HG03439 (cell line): ENCODE measurements around the gene SMIM33.
"Not testable (repeated sequence)": the region's sequence is repeated elsewhere in the genome, so short reads cannot be mapped to it uniquely, and the experiment has no call there.

Experiments used
- ATAC-seq: cut with Tn5 transposase; IDR thresholded peaks from one replicate; pipeline ENCODE4 v1.9.1; 2021; ENCODE audit warnings: mild to moderate bottlenecking, moderate library complexity; ENCODE audit not compliant: unreplicated experiment

SMIM33 gene

GRCh38 chr5:139456776-139457175 is 14.0 kb upstream of the SMIM33 start:
- no peak for ATAC-seq

DNA sequence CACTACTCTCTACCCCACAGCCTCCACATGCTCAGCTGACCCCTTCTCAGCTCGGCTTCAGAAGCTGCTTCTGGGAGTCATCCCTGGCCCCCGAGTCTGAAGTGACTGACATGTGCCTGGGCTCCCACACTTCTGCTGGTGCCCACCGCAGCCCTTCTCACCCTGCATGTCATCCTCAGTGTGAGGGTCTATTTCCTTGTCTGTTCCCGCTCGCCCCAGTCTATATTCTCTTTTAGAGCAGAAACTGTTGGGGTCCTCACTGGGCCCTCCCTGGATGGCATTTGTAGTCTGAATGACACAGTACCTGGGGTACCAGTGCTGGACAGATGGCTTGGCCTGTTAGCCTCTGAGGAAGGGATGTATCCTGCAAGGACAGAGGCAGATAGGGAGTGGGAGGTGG is 13.6 kb upstream of the SMIM33 start:
- no peak for ATAC-seq

GRCh38 chr5:139457653-139458306 is 13.0 kb upstream of the SMIM33 start:
- no peak for ATAC-seq

DNA sequence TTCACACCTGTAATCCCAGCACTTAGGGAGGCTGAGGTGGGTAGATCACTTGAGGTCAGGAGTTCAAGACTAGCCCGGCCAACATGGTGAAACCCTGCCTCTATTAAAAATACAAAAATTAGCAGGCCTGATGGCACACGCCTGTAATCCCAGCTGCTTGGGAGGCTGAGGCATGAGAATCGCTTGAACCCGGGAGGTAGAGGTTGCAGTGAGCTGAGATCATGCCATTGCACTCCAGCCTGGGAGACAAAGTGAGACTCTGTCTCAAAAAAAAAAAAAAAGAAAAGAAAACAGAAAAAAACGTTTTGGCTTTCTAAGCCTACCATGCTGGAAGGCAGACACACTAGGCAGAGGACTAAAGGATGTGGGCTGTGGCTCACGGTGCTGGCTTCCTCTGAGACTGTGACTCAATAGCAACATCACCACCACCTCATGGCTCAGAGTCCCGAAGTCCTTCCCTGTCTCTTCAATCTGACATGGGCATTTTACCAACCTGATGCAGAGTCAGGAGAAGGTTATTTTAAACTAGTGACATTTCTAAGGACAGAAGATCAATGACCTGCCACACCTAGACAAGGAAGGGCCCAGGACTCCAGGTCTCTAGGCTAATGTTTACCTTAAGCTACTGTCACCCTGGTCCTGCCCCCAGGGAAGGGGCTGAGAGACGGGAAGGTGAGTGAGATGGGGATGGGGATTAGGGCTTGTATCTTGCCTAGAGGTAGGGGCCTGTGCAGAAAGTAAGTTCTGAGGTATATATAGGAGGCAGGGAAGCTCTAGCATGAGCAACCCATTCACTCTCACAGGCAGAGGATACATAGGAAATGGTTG is 12.0 kb upstream of the SMIM33 start:
- no peak for ATAC-seq

- ATAC-seq: no peak
Observed at GRCh38 chr5:139459451-139459934, 11.3 kb upstream of the SMIM33 start.

GRCh38 chr5:139460455-139460854 is 10.3 kb upstream of the SMIM33 start:
- no peak for ATAC-seq

DNA sequence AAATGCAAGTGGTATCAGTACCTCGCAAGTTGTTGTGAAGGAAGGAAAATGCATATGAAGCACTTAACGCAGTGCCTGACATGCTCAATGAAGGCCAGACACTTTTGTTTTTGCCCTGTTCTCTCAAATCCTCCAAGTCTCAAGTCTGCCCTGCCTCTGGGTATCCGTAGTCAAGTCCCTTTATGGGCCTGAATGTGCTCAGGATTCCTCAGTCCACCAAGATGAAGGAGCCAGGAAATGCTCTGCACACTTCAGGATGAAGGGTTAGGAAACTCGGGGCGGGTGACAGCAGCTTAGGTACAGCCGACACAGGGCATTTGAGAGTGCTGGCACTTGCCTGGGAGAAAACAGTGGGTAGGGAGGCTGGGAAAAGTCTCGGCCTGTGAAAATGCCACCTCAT is 9.6 kb upstream of the SMIM33 start:
- ATAC-seq: no peak

GRCh38 chr5:139461698-139462097 is 9.1 kb upstream of the SMIM33 start:
- no peak for ATAC-seq

DNA sequence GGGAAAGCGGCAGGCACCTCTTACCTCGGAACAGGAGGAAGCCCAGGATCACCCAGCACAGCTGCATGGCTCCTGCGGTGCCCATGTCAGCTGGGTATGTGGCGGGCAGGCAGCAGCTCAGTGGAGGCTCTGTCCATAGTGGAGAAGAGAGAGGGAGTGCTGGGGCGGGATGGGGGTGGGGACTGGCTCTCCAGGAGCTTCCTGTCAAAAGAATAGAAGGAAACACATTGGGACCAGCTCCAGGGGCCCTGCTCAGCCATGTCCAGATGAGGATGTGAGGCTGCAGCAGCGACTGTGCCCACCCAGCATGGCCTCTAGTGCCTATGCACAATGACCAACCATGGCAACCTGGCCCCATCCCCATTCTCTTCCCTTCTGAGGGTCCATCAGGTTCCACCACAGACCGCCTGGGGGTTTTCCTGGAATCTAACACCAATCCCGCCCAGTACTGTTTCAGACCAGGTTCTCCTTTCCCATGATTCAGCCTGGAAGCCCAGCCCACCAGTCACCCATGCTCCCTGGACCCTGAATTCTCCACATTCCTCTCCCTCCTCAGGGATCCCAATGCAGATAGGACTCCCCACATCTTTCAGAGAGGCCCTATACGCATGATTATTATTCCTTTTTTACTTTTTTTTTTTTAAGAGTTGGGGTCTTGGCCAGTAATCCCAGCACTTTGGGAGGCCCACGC is 8.1 kb upstream of the SMIM33 start, which contains the start of gene ECSCR:
ECSCR (minus strand) TSS at position 158 of the 691 bp plus-strand sequence; CDS start at position 85, 73 bp downstream.
- no peak for ATAC-seq

- ATAC-seq: no peak
Observed at GRCh38 chr5:139468421-139468931, 2.3 kb upstream of the SMIM33 start.

DNA sequence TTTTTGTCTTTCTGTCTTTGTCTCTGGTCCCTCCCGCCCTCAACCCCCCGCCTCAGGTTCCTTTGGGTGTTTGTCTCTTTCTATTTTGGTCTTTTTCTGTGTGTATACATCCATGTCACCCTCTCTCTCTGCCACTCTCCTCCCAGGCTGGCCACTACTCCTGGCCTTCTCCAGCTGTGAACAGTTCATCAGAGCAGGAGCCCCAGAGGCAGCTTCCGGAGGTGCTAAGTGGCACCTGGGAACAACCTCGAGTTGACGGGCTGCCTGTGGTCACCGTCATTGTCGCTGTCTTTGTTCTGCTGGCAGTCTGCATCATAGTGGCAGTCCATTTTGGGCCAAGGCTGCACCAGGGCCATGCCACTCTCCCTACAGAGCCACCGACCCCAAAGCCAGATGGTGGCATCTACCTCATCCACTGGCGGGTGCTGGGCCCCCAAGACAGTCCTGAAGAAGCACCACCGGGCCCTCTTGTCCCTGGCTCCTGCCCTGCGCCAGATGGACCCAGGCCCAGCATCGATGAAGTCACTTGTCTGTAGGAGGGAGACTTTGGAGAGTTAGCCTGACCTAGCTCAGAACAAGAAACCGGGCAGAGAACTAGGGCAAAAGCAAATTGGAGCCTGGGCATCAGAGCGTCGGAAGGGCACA is 1.7 kb downstream of the SMIM33 start:
- ATAC-seq: no peak

- ATAC-seq: no peak
Observed at GRCh38 chr5:139473105-139473504, 2.3 kb downstream of the SMIM33 start.

DNA sequence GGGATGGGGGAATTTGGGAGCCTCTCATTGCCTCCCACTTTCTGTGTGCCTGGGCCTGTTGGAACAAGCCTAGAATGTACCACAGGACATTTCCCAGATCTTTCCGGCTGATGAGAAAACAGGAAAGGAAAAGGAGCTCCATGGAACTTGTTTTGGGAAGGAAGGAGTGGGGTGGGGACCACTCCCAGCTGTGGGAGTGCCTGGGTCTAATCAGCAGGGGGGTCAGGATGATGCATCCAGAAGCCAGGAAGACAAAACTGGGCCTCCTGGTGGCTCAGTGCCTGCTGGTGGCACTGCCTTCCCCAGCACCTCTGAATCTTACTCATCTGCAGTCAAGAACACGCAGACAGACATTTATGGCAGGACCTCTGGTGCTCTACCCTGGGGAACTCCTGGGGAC is 2.8 kb downstream of the SMIM33 start:
- no peak for ATAC-seq

- ATAC-seq: no peak
Observed at GRCh38 chr5:139474890-139475791, 4.3 kb downstream of the SMIM33 start.

DNA sequence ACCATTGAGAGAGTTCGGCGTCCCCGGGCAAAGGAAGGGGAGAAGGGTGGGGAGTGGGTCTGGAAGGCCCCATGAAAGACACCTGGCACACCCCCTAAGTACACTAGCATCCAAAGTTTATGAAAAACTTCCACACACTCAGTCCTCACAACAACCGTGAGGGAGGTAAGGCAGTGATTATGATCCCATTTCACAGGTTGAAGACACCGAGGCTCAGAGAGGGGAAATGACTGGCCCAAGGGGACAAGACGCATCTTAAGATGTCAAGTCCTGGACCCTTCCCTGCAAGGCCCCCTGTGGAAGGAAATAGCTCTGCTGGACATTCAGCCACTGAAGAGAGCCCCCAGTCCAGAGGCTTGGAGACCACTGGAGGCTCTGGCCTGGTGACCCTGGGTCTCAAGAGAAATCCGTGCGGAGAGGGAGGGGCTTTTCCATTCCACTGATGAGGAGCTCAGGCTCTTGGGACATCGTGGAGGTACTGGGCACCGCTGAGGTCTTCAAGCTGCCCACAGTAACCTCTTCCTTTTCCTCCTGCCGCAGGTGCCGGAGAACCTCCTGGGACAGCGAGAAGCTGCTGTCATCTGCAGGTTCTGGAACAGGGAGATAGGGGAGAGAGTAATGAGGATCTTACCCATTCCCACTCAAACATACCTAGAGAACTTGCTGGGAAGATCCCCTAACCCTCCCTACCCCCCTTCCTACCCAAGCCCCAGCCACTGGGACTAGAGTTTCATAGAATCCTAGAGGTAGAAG is 5.2 kb downstream of the SMIM33 start:
- no peak for ATAC-seq

GRCh38 chr5:139478657-139479423 is 8.0 kb downstream of the SMIM33 start:
- ATAC-seq: not testable (repeated sequence)

DNA sequence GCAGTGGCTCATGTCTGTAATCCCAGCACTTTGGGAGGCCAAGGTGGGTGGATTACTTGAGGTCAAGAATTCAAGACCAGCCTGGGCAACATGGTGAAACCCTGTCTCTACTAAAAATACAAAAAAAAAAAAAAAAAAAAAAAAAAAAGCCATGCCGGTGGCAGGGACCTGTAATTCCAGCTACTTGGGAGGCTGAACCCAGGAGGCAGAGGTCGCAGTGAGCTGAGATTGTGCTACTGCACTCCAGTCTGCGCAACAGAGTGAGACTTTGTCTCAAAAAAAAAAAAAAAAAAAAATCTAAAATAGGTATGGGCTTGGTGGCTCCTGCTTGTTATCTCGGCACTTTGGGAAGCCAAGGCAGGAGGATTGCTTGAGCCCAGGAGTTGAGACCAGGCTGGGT is 8.9 kb downstream of the SMIM33 start:
- ATAC-seq: not testable (repeated sequence)

GRCh38 chr5:139481122-139481533 is 10.3 kb downstream of the SMIM33 start:
- no peak for ATAC-seq
